Activated CD8-positive, alpha-beta T cell treated with anti-CD3 and anti-CD28 coated beads for 36 hours (primary cell): ENCODE measurements around the gene SSTR4. TPM values are rescaled to one million over a fixed set of nuclear protein-coding genes. Genes with fewer than 3 reads are reported as not detected.

Experiments used
- ATAC-seq: fragments of 200-7000 bp; cut with Tn5 transposase; one replicate; pipeline ENCODE4 v1.10.0; 2021; ENCODE audit warnings: mild to moderate bottlenecking, moderate library complexity
- CTCF ChIA-PET: fragments of 350-600 bp; sonication (Branson Sonifier 250); formaldehyde crosslinking; loops from one replicate; lab custom pipeline; 2021; ENCODE audit warnings: antibody characterized with exemption; lab: Charles Lee
- POLR2A ChIA-PET: fragments of 350-600 bp; sonication (Branson Sonifier 250); formaldehyde crosslinking; loops from one replicate; lab custom pipeline; 2021; ENCODE audit warnings: antibody characterized with exemption; lab: Charles Lee
- DNase-seq: peaks from one replicate; pipeline ENCODE4 v3.0.0-alpha.2; 2020
- H3K27ac Mint-ChIP-seq: one replicate; pipeline ENCODE4 v1.8.0; 2021; ENCODE audit warnings: mild to moderate bottlenecking, mixed read lengths
- H3K27me3 Mint-ChIP-seq: one replicate; pipeline ENCODE4 v1.8.0; 2021; ENCODE audit warnings: mixed read lengths
- H3K36me3 Mint-ChIP-seq: one replicate; pipeline ENCODE4 v1.8.0; 2021; ENCODE audit warnings: low read depth, mixed read lengths
- H3K4me1 Mint-ChIP-seq: one replicate; pipeline ENCODE4 v1.8.0; 2021; ENCODE audit warnings: low read depth, mixed read lengths
- H3K4me3 Mint-ChIP-seq: one replicate; pipeline ENCODE4 v1.8.0; 2021; ENCODE audit warnings: mild to moderate bottlenecking, moderate library complexity, mixed read lengths
- H3K9me3 Mint-ChIP-seq: one replicate; pipeline ENCODE4 v1.8.0; 2021; ENCODE audit warnings: mixed read lengths
- CTCF ChIP-seq: fragments of 200-600 bp; IDR thresholded peaks from one replicate; pipeline ENCODE4 v1.8.0; 2022; ENCODE audit warnings: antibody characterized with exemption, mild to moderate bottlenecking
- intact Hi-C: fragments of 100-400 bp; cut with micrococcal nuclease; formaldehyde crosslinking; loops from one replicate; pipeline ENCODE4 v1.10.0; 2022
- total RNA-seq, 2 experiments: library from RNA; stranded (reverse); gene quantifications; one replicate each; pipeline ENCODE4 v1.2.3, GENCODE V29; 2021

The SSTR4 gene
- total RNA-seq, 2 experiments from 2014 or later = not detected

- no peak overlapping the region for H3K4me3 Mint-ChIP-seq
- no peak overlapping the region for H3K27ac Mint-ChIP-seq
- CTCF ChIA-PET = no interaction called here
- H3K9me3 Mint-ChIP-seq = no peaks in the 10 kb centered on the region
- intact Hi-C loops = no loop called here
- DNase-seq (no peak), ATAC-seq (no peak)
- no peaks in the 10 kb centered on the region for H3K4me1 Mint-ChIP-seq
- no peaks in the 10 kb centered on the region for H3K36me3 Mint-ChIP-seq
- POLR2A ChIA-PET = interaction anchor here (0.5 kb wide), 1 partner anchor 264 kb away, joined by 3 read pairs; no protein-coding TSS in a partner anchor
- peaks cover 6% of the 10 kb centered on the region for H3K27me3 Mint-ChIP-seq
- no peak for TF ChIP-seq CTCF
Measured at GRCh38 chr20:23028392-23028791, 6.7 kb upstream of the SSTR4 start.

GRCh38 chr20:23029324-23029723 is 5.8 kb upstream of the SSTR4 start:
- DNase-seq = no peak
- TF ChIP-seq CTCF = no peak
- no peak for ATAC-seq
- no peaks in the 10 kb centered on the region for H3K9me3 Mint-ChIP-seq
- ChIA-PET CTCF (no interaction called here), POLR2A (no interaction called here)
- intact Hi-C loops = no loop called here
- no peak overlapping the region for H3K27ac Mint-ChIP-seq
- H3K4me3 Mint-ChIP-seq = no peak overlapping the region
- no peaks in the 10 kb centered on the region for H3K4me1 Mint-ChIP-seq
- H3K36me3 Mint-ChIP-seq = no peaks in the 10 kb centered on the region
- peaks cover 6% of the 10 kb centered on the region for H3K27me3 Mint-ChIP-seq

GRCh38 chr20:23031346-23031745 is 3.8 kb upstream of the SSTR4 start:
- Mint-ChIP-seq H3K9me3 (no peaks in the 10 kb centered on the region), H3K27ac (no peak overlapping the region), H3K4me3 (no peak overlapping the region), H3K36me3 (no peaks in the 10 kb centered on the region), H3K27me3 (peaks cover 6% of the 10 kb centered on the region), H3K4me1 (no peaks in the 10 kb centered on the region)
- CTCF ChIA-PET = no interaction called here
- ATAC-seq = no peak
- no peak for DNase-seq
- TF ChIP-seq CTCF = no peak
- intact Hi-C loops = no loop called here
- POLR2A ChIA-PET = no interaction called here

- Mint-ChIP-seq H3K9me3 (no peaks in the 10 kb centered on the region), H3K4me3 (no peak overlapping the region), H3K36me3 (no peaks in the 10 kb centered on the region), H3K27ac (no peak overlapping the region), H3K4me1 (no peaks in the 10 kb centered on the region), H3K27me3 (peaks cover 9% of the 10 kb centered on the region)
- POLR2A ChIA-PET = no interaction called here
- CTCF ChIA-PET = no interaction called here
- DNase-seq (no peak), ATAC-seq (no peak)
- intact Hi-C loops = no loop called here
- TF ChIP-seq CTCF = no peak
Measured at GRCh38 chr20:23032056-23032749, 2.9 kb upstream of the SSTR4 start.

GRCh38 chr20:23032750-23033078 is 2.4 kb upstream of the SSTR4 start:
- no peak overlapping the region for H3K27ac Mint-ChIP-seq
- CTCF ChIA-PET = no interaction called here
- peaks cover 10% of the 10 kb centered on the region for H3K27me3 Mint-ChIP-seq
- DNase-seq (no peak), ATAC-seq (no peak)
- H3K4me1 Mint-ChIP-seq = no peaks in the 10 kb centered on the region
- intact Hi-C loops = no loop called here
- H3K36me3 Mint-ChIP-seq = no peaks in the 10 kb centered on the region
- POLR2A ChIA-PET = no interaction called here
- TF ChIP-seq CTCF = no peak
- no peaks in the 10 kb centered on the region for H3K9me3 Mint-ChIP-seq
- no peak overlapping the region for H3K4me3 Mint-ChIP-seq
